SK-N-SH treated with all-trans-retinoic acid at 6 μM for 48 hours (cell line): ENCODE measurements around the gene LRRC7.

Source experiments
- CSDC2 ChIP-seq: fragments of 250-450 bp; sonication (Bioruptor Pico); IDR thresholded peaks from 2 replicates; pipeline ENCODE4 v1.5.0; 2020; ENCODE audit warnings: mild to moderate bottlenecking, moderate library complexity
- ISL1 ChIP-seq: fragments of 250-450 bp; sonication (Bioruptor Pico); IDR thresholded peaks from 2 replicates; pipeline ENCODE4 v2.1.2; 2022; ENCODE audit warnings: mild to moderate bottlenecking, moderate library complexity
- OSR1 ChIP-seq: fragments of 250-450 bp; sonication (Bioruptor Pico); IDR thresholded peaks from 2 replicates; pipeline ENCODE4 v1.8.0; 2022; ENCODE audit warnings: moderate library complexity, mild to moderate bottlenecking, inconsistent platforms
- PPARA ChIP-seq: fragments of 250-450 bp; sonication (Bioruptor Pico); IDR thresholded peaks from 2 replicates; pipeline ENCODE4 v1.5.0; 2020; ENCODE audit warnings: mild to moderate bottlenecking, borderline replicate concordance
- RARB ChIP-seq: fragments of 250-450 bp; sonication (Bioruptor Pico); IDR thresholded peaks from 2 replicates; pipeline ENCODE4 v1.8.0; 2021; ENCODE audit warnings: mild to moderate bottlenecking, moderate library complexity
- TCF4 ChIP-seq: fragments of 250-450 bp; sonication (Bioruptor Pico); IDR thresholded peaks from 2 replicates; pipeline ENCODE4 v1.8.0; 2021; ENCODE audit warnings: mild to moderate bottlenecking, moderate library complexity, borderline replicate concordance
- ZFP3 ChIP-seq: fragments of 250-450 bp; sonication (Bioruptor Pico); IDR thresholded peaks from 2 replicates; pipeline ENCODE4 v1.5.0; 2020; ENCODE audit warnings: mild to moderate bottlenecking, moderate library complexity
- ZNF70 ChIP-seq: fragments of 450-650 bp; formaldehyde crosslinking; IDR thresholded peaks from 2 replicates; pipeline ENCODE4 v1.5.0; 2020; ENCODE audit warnings: mild to moderate bottlenecking, moderate library complexity
- TF ChIP-seq, protein P1 (sequence below): fragments of 250-450 bp; sonication (Bioruptor Pico); IDR thresholded peaks from 2 replicates; pipeline ENCODE4 v1.5.0; 2020; ENCODE audit warnings: mild to moderate bottlenecking, moderate library complexity
- TF ChIP-seq, protein P2 (sequence below): fragments of 250-450 bp; sonication (Bioruptor Pico); IDR thresholded peaks from 2 replicates; pipeline ENCODE4 v1.8.0; 2020; ENCODE audit warnings: mild to moderate bottlenecking, moderate library complexity, borderline replicate concordance

DNA sequence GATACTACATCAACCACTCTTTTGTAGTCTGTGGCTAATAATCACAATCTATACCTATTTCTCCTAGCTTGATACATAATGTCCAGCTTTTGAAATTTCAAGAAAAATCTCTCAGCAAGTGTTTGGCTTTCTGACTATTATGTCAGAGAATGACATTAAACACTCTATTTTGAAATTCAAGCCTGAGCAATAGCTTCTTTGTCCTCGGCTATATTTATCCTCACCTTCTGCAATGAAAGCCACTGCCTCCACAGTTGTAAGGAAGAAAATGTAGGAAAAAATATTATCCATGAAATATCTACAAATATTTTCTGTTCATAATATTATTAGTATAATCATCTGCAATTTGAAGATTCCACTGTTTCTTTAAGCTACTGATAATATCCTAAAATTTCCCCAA is 22.1 kb downstream of the LRRC7 start:
- TF ChIP-seq, protein P1, sequence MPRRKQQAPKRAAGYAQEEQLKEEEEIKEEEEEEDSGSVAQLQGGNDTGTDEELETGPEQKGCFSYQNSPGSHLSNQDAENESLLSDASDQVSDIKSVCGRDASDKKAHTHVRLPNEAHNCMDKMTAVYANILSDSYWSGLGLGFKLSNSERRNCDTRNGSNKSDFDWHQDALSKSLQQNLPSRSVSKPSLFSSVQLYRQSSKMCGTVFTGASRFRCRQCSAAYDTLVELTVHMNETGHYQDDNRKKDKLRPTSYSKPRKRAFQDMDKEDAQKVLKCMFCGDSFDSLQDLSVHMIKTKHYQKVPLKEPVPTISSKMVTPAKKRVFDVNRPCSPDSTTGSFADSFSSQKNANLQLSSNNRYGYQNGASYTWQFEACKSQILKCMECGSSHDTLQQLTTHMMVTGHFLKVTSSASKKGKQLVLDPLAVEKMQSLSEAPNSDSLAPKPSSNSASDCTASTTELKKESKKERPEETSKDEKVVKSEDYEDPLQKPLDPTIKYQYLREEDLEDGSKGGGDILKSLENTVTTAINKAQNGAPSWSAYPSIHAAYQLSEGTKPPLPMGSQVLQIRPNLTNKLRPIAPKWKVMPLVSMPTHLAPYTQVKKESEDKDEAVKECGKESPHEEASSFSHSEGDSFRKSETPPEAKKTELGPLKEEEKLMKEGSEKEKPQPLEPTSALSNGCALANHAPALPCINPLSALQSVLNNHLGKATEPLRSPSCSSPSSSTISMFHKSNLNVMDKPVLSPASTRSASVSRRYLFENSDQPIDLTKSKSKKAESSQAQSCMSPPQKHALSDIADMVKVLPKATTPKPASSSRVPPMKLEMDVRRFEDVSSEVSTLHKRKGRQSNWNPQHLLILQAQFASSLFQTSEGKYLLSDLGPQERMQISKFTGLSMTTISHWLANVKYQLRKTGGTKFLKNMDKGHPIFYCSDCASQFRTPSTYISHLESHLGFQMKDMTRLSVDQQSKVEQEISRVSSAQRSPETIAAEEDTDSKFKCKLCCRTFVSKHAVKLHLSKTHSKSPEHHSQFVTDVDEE: no peak
- TF ChIP-seq ISL1 (no peak), TCF4 (CRISPR knock-in tag) (no peak), OSR1 (CRISPR knock-in tag) (no peak), ZFP3 (CRISPR knock-in tag) (no peak), CSDC2 (CRISPR knock-in tag) (no peak), RARB (no peak), ZNF70 (no peak), PPARA (no peak)
- TF ChIP-seq, protein P2, sequence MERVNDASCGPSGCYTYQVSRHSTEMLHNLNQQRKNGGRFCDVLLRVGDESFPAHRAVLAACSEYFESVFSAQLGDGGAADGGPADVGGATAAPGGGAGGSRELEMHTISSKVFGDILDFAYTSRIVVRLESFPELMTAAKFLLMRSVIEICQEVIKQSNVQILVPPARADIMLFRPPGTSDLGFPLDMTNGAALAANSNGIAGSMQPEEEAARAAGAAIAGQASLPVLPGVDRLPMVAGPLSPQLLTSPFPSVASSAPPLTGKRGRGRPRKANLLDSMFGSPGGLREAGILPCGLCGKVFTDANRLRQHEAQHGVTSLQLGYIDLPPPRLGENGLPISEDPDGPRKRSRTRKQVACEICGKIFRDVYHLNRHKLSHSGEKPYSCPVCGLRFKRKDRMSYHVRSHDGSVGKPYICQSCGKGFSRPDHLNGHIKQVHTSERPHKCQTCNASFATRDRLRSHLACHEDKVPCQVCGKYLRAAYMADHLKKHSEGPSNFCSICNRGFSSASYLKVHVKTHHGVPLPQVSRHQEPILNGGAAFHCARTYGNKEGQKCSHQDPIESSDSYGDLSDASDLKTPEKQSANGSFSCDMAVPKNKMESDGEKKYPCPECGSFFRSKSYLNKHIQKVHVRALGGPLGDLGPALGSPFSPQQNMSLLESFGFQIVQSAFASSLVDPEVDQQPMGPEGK (CRISPR knock-in tag): no peak
